ENCODE data around the gene GPR21. TPM values are rescaled to one million over a fixed set of nuclear protein-coding genes. Genes with fewer than 3 reads are reported as not detected.

The GPR21 gene
- total RNA-seq, 4 donors from 2014 or later: 0.39 to 4.2 (median 3.2) TPM

DNA sequence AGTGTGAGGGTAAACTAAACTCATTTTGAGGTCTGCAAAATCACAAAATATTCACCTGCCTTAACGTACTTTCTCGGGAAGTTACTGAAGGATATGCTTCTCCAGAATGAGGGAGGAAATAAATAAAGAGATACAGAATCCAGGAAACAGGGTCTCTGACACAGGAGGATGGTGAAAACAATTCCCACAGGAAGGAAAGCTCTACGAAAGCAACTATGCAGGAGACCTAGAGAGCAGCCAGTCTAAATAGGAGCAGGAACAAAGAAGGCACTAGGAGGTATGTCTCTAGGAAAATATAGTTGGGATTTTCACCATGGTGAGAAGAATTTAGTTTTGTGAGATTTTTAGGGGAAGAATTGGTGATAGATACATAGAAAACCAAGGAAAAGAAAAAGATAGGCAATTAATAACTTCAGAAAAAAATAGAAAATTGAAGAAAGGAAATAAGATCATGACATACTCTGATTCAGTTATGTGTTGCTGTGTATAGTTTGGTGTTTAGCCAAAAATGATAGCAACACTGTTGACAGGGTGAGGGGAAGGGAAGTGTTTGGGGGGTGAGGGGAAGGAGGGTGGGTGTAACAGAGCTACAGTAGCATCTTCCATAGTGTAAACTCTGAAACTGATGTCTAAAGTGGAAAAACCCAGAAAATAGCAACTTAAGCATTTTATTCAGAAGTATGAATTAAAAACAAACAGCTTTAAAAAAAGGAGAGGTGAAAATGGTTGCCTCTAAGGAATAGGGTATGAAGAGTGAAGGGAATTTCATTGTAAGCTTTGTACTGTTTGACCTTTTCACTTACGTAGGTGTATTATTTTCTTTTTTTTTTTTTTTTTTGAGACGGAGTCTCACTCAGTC, 9.8 kb downstream of the GPR21 start:
- TF ChIP-seq EP300 (IDR thresholded peaks at IDR 0.05) (no peak), POLR2A (IDR thresholded peaks at IDR 0.05) (no peak), POLR2AphosphoS5 (IDR thresholded peaks at IDR 0.05) (no peak), CTCF (IDR thresholded peaks at IDR 0.05) (no peak)
- Histone ChIP-seq H3K27me3 (no peaks in the 10 kb centered on the region), H3K4me1 (peaks cover 0 to 81% (median 12%) of the 10 kb centered on the region in 3 donors), H3K9me3 (no peaks in the 10 kb centered on the region), H3K36me3 (peaks cover 0 to 11% of the 10 kb centered on the region in 2 donors), H3K27ac (peak overlapping the region; percentile 21 to 60 (median 46)), H3K4me3 (no peak overlapping the region)
- WGBS, 2 donors (ENCODE audit: low coverage in 1 of 2): 85% methylated on average over 5 of the region's 5 CpGs
- no peak for ATAC-seq

DNA sequence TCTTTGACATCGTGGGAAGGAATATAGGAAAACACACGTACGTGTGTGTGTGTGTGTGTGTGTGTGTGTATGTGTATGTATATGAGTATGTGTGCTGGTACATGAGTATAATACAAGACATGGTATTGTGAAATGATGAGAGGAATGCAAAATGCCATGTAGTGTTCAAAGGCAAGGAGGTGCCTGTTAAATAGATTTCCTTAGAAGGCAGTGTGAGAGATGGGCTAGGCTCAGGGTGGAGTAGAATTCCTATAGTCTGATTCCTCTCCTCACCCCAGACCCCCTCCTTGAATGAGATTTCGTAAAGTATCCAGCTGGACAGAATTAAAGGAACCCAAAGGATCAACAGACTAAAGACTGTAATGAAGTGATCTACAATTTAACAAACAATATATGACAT, 11.1 kb downstream of the GPR21 start:
- Histone ChIP-seq H3K4me3 (no peak overlapping the region), H3K4me1 (peaks cover 3 to 83% (median 25%) of the 10 kb centered on the region in 3 donors), H3K27me3 (no peaks in the 10 kb centered on the region), H3K36me3 (peaks cover 3 to 11% of the 10 kb centered on the region in 2 donors), H3K27ac (peak overlapping the region; percentile 53 to 73 (median 64)), H3K9me3 (no peaks in the 10 kb centered on the region)
- TF ChIP-seq POLR2AphosphoS5 (IDR thresholded peaks at IDR 0.05): peak; percentile 56
- TF ChIP-seq POLR2A (IDR thresholded peaks at IDR 0.05): no peak
- 20 to 56% methylated on average over 4 of the region's 4 CpGs for WGBS, 2 donors (ENCODE audit: low coverage in 1 of 2)
- ATAC-seq: peak; percentile 81

- no peak overlapping the region for H3K4me3 ChIP-seq
- peaks cover 3 to 11% of the 10 kb centered on the region in 2 donors for H3K36me3 ChIP-seq
- ATAC-seq: no peak
- WGBS, 2 donors (ENCODE audit: low coverage in 1 of 2): 55 to 71% methylated on average over 2 to 3 of the region's 3 CpGs
- no peak for TF ChIP-seq EP300 (IDR thresholded peaks at IDR 0.05)
- TF ChIP-seq POLR2AphosphoS5 (IDR thresholded peaks at IDR 0.05): no peak
- TF ChIP-seq POLR2A (IDR thresholded peaks at IDR 0.05): no peak
- no peak for TF ChIP-seq CTCF (IDR thresholded peaks at IDR 0.05)
- no peaks in the 10 kb centered on the region for H3K9me3 ChIP-seq
- peaks cover 3 to 82% (median 37%) of the 10 kb centered on the region in 3 donors for H3K4me1 ChIP-seq
- H3K27me3 ChIP-seq: no peaks in the 10 kb centered on the region
- H3K27ac ChIP-seq: peak overlapping the region; percentile 53 to 73 (median 64)
These were observed 13.1 kb downstream of the GPR21 start for GRCh38 chr9:123046406-123047195.

DNA sequence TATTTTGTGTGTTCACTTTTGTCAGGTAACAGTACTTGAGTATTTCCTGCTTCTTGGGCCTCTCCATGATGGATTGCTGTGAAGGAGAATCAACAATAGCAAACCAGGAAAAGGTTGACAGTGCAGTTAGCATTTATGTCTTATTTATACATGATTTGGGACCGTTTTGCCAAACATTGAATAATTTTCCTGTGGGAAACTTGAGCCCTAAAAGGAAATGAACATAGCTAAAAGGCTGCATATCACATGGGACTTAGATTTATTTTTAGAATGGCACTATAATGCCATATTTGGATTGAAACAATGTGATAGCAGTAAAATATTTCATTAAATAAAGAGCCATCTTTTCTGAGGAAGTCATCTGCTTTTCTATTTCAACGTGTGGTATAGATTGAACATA, 15.3 kb downstream of the GPR21 start:
- Histone ChIP-seq H3K36me3 (peaks cover 3 to 7% of the 10 kb centered on the region in 2 donors), H3K9me3 (no peaks in the 10 kb centered on the region), H3K4me1 (peaks cover 3 to 86% (median 33%) of the 10 kb centered on the region in 3 donors), H3K27me3 (no peaks in the 10 kb centered on the region), H3K27ac (peak overlapping the region; percentile 72 to 81 (median 74)), H3K4me3 (no peak overlapping the region)
- 11 to 12% methylated on average over 2 of the region's 2 CpGs for WGBS, 2 donors (ENCODE audit: low coverage in 1 of 2)
- TF ChIP-seq EP300 (IDR thresholded peaks at IDR 0.05): no peak
- TF ChIP-seq CTCF (IDR thresholded peaks at IDR 0.05): no peak
- TF ChIP-seq POLR2AphosphoS5 (IDR thresholded peaks at IDR 0.05): no peak
- no peak for TF ChIP-seq POLR2A (IDR thresholded peaks at IDR 0.05)
- no peak for ATAC-seq

DNA sequence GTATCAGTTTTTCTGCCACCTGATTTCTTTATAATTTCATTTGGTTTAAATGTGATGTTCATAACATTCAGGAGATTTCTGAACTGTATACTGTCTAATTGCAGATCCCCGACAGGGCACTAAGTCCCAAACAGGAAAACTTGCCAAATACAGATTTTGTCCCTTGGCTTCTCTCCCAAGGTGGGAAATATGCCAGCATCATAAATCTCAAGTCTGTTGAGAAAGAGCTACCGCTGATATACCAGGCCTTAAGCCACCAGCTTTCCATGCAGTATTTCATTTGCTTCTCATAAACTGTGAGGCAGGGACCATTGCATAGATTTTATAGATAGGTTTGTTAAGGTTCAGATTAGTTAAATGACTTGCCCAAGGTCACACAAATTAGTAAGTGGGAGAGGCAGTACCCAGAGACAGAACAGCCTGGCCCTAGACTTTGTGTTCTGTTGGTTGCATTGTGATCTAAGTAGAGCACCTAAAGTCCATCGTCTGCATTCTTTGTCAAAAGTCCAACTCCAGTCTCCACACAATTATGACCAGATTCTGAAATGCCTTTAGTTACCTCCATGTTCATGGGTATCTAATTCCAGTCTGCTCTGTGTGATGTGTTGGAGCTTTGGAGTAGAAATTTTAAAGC, 16.2 kb downstream of the GPR21 start:
- H3K9me3 ChIP-seq: no peaks in the 10 kb centered on the region
- WGBS, 2 donors (ENCODE audit: low coverage in 1 of 2): 17 to 18% methylated on average over 3 of the region's 3 CpGs
- peaks cover 1 to 3% of the 10 kb centered on the region in 2 donors for H3K36me3 ChIP-seq
- no peak overlapping the region for H3K4me3 ChIP-seq
- peak overlapping the region; percentile 72 to 81 (median 74) for H3K27ac ChIP-seq
- TF ChIP-seq CTCF (IDR thresholded peaks at IDR 0.05) (no peak), POLR2AphosphoS5 (IDR thresholded peaks at IDR 0.05) (peak; percentile 72), POLR2A (IDR thresholded peaks at IDR 0.05) (no peak), EP300 (IDR thresholded peaks at IDR 0.05) (no peak)
- peaks cover 3 to 87% (median 33%) of the 10 kb centered on the region in 3 donors for H3K4me1 ChIP-seq
- peak; percentile 60 for ATAC-seq
- no peaks in the 10 kb centered on the region for H3K27me3 ChIP-seq
